HUES64 (cell line): ENCODE results near the gene RBMS3.

ENCODE experiments used
- H3K27ac ChIP-seq: 2 replicates; pipeline ENCODE4 v1.7.0; 2013; ENCODE audit warnings: low read depth, low read length, inconsistent platforms
- H3K27me3 ChIP-seq: 2 replicates; pipeline ENCODE4 v1.6.1; 2013; ENCODE audit warnings: mild to moderate bottlenecking, low read length; ENCODE audit not compliant: insufficient read depth
- H3K36me3 ChIP-seq: 2 replicates; pipeline ENCODE4 v1.6.1; 2013; ENCODE audit warnings: mild to moderate bottlenecking, low read length; ENCODE audit not compliant: insufficient read depth
- H3K4me1 ChIP-seq: 2 replicates; pipeline ENCODE4 v1.6.1; 2013; ENCODE audit warnings: mild to moderate bottlenecking, low read length, moderate library complexity; ENCODE audit not compliant: insufficient read depth
- H3K4me3 ChIP-seq: 2 replicates; pipeline ENCODE4 v1.5.1; 2013; ENCODE audit warnings: mild to moderate bottlenecking, low read length, moderate library complexity
- H3K9ac ChIP-seq: 2 replicates; pipeline ENCODE4 v1.6.1; 2013; ENCODE audit warnings: mild to moderate bottlenecking, low read depth, low read length
- H3K9me3 ChIP-seq: 2 replicates; pipeline ENCODE4 v1.6.1; 2013; ENCODE audit warnings: low read depth, low read length; ENCODE audit not compliant: insufficient read depth
- WGBS: fragments of 150-250, 120-280 bp; methylation state at CpG from one replicate; pipeline ENCODE4 v1.1.7; 2013; ENCODE audit warnings: missing lambda C conversion rate; 5-methylcytosine and 5-hydroxymethylcytosine counted together

Gene RBMS3

GRCh38 chr3:29829340-29829739 is 548.5 kb downstream of the RBMS3 start:
- WGBS: 80% methylated on average over 1 of the region's 3 CpGs
- no peak overlapping the region for H3K9ac ChIP-seq

DNA sequence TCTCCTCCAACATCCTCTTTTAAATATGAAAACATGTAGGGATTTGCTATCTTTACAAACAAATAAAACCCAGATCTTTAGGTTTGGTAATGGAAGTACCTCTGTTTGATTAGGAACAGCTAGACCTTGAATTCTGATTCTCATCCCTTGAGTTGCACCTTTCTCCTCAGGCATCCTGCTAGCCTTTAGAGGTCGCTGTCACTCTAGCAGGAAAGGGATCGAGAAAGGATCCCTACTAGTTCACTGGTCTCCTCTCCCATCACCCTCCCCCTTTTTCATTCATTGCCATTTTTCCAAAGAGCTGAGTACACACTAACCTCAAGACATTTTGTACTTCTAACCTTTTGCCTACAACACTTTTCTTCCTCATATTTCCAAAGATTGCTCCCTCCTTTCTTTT is 569.8 kb downstream of the RBMS3 start:
- Histone ChIP-seq H3K27me3 (no peaks in the 10 kb centered on the region), H3K9ac (no peak overlapping the region), H3K36me3 (no peaks in the 10 kb centered on the region), H3K4me1 (peaks cover 4% of the 10 kb centered on the region; the same call in 1 of the 2 replicates), H3K27ac (no peak overlapping the region), H3K4me3 (no peak overlapping the region), H3K9me3 (peaks cover 11% of the 10 kb centered on the region; the same call in 1 of the 2 replicates)
- WGBS: 51% methylated on average over 2 of the region's 2 CpGs

More at GRCh38 chr3:29829340-29829739, 548.5 kb downstream of the RBMS3 start:
- Histone ChIP-seq H3K27me3 (no peaks in the 10 kb centered on the region), H3K27ac (no peak overlapping the region), H3K4me3 (no peak overlapping the region), H3K4me1 (no peaks in the 10 kb centered on the region), H3K9me3 (no peaks in the 10 kb centered on the region), H3K36me3 (no peaks in the 10 kb centered on the region)

- peaks cover 4% of the 10 kb centered on the region; the same call in 1 of the 2 replicates for H3K4me1 ChIP-seq
- peaks cover 11% of the 10 kb centered on the region; the same call in 1 of the 2 replicates for H3K9me3 ChIP-seq
- WGBS: no CpG with 5 or more reads among the region's 1 CpG
- no peak overlapping the region for H3K27ac ChIP-seq
- H3K36me3 ChIP-seq: no peaks in the 10 kb centered on the region
- no peaks in the 10 kb centered on the region for H3K27me3 ChIP-seq
- no peak overlapping the region for H3K9ac ChIP-seq
- H3K4me3 ChIP-seq: no peak overlapping the region
Observed at GRCh38 chr3:29852767-29853166, 571.9 kb downstream of the RBMS3 start.

GRCh38 chr3:29853841-29854397 is 573.0 kb downstream of the RBMS3 start:
- no peaks in the 10 kb centered on the region for H3K27me3 ChIP-seq
- WGBS: 82% methylated on average over 7 of the region's 7 CpGs
- no peak overlapping the region for H3K4me3 ChIP-seq
- H3K9ac ChIP-seq: no peak overlapping the region
- H3K27ac ChIP-seq: no peak overlapping the region
- H3K9me3 ChIP-seq: peaks cover 11% of the 10 kb centered on the region; the same call in 1 of the 2 replicates
- peaks cover 4% of the 10 kb centered on the region; the same call in 1 of the 2 replicates for H3K4me1 ChIP-seq
- H3K36me3 ChIP-seq: no peaks in the 10 kb centered on the region

DNA sequence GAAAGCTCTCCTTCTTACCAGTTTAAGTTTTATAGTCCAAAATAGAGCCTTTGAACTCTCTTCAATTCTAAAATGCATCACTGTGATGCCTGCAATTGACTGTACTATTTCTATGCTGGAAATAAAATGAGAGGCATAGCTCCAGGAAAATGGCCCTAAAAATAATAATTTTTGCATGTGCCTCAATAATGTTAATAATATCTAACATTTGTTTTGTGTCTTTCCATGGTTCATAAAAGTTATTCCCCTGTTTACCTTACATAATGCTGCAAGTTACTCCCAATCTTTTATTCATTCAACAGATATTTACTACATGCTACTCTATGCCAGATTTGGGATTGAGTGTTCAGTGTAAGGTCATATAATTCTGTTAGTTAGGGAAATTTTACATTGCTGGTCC is 574.0 kb downstream of the RBMS3 start:
- H3K36me3 ChIP-seq: no peaks in the 10 kb centered on the region
- H3K27ac ChIP-seq: no peak overlapping the region
- peaks cover 11% of the 10 kb centered on the region; the same call in 1 of the 2 replicates for H3K9me3 ChIP-seq
- H3K9ac ChIP-seq: no peak overlapping the region
- H3K27me3 ChIP-seq: no peaks in the 10 kb centered on the region
- H3K4me1 ChIP-seq: no peaks in the 10 kb centered on the region
- no peak overlapping the region for H3K4me3 ChIP-seq

DNA sequence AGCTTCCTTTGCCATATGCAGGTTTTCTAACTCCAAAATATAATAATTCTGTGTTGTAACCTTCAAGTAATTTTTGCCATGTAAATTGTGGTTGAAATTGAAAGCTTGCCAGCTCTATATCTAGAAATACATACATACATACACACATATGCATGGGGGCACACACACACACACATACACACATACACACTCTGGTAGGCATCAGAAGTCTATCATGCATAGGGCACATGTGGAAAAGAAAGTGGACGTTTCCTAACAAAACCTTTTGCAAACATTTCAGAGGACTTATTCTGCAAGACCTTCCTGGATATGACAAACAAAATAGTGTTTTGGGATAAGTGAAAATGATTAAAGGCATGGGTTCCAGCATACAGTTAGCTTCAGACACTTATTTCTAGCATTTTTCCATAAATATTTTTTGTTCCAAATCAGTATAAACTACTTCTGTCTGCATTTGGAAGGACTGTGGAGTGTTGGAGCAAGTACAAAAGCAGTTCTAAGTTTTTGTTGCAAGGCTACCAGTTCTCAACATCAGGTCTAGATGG is 578.9 kb downstream of the RBMS3 start:
- H3K36me3 ChIP-seq: no peaks in the 10 kb centered on the region
- H3K27me3 ChIP-seq: no peaks in the 10 kb centered on the region
- 91% methylated on average over 1 of the region's 1 CpG for WGBS
- H3K9me3 ChIP-seq: no peaks in the 10 kb centered on the region
- H3K27ac ChIP-seq: no peak overlapping the region
- H3K9ac ChIP-seq: no peak overlapping the region
- H3K4me1 ChIP-seq: no peaks in the 10 kb centered on the region
- H3K4me3 ChIP-seq: no peak overlapping the region

DNA sequence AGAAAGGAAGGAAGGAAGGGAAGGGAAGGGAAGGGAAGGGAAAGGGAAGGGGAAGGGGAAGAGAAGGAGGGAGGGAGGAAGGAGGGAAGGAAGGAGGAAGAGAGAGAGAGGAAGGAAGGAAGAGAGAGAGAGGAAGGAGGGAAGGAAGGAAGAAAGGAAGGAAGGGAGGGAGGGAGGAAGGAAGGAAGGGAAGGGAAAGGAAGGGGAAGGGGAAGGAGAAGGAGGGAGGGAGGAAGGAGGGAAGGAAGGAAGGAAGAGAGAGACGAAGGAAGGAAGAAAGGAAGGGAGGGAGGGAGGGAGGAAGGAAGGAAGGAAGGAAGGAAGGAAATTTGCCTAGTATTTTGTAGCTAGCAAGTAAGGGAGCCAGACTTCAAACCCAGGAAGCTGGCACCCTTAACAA is 583.9 kb downstream of the RBMS3 start:
- H3K9me3 ChIP-seq: no peaks in the 10 kb centered on the region
- peaks cover 16% of the 10 kb centered on the region for H3K4me1 ChIP-seq
- no peaks in the 10 kb centered on the region for H3K36me3 ChIP-seq
- no peak overlapping the region for H3K9ac ChIP-seq
- no peak overlapping the region for H3K27ac ChIP-seq
- no peak overlapping the region for H3K4me3 ChIP-seq
- WGBS: 93% methylated on average over 1 of the region's 1 CpG
- H3K27me3 ChIP-seq: no peaks in the 10 kb centered on the region

GRCh38 chr3:29868543-29869101 is 587.8 kb downstream of the RBMS3 start:
- Histone ChIP-seq H3K9ac (no peak overlapping the region), H3K27me3 (no peaks in the 10 kb centered on the region), H3K4me1 (peaks cover 28% of the 10 kb centered on the region), H3K27ac (no peak overlapping the region), H3K9me3 (peaks cover 2% of the 10 kb centered on the region; the same call in 1 of the 2 replicates), H3K4me3 (no peak overlapping the region), H3K36me3 (no peaks in the 10 kb centered on the region)
- 27% methylated on average over 6 of the region's 6 CpGs for WGBS

DNA sequence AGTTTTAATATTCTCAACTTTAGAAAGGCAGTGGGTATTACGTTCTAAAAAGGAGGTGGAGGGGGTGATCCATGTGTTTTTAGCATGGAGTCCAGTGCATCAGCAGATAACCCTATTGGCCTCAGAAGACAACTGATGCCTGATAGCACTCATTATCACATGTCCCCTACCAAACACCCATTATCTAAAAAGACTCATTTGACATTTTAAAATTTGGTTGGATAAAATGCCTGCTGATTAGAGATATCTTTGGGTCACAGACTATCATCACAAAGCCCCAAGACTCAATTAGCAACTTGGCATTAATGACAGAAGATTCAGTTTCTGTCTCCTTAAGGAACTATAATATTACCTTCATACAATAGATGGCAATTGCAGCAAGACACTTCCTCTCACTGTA is 589.3 kb downstream of the RBMS3 start:
- Histone ChIP-seq H3K4me1 (peaks cover 28% of the 10 kb centered on the region), H3K27ac (no peak overlapping the region), H3K27me3 (no peaks in the 10 kb centered on the region), H3K9me3 (peaks cover 6% of the 10 kb centered on the region; the same call in 1 of the 2 replicates), H3K9ac (no peak overlapping the region), H3K36me3 (no peaks in the 10 kb centered on the region), H3K4me3 (no peak overlapping the region)
- WGBS: 86% methylated on average over 1 of the region's 1 CpG

- H3K27me3 ChIP-seq: no peaks in the 10 kb centered on the region
- no peaks in the 10 kb centered on the region for H3K36me3 ChIP-seq
- peaks cover 6% of the 10 kb centered on the region; the same call in 1 of the 2 replicates for H3K9me3 ChIP-seq
- whole genome bisulfite sequencing: 11% methylated on average over 1 of the region's 1 CpG
- no peak overlapping the region for H3K9ac ChIP-seq
- H3K4me3 ChIP-seq: no peak overlapping the region
- peaks cover 28% of the 10 kb centered on the region for H3K4me1 ChIP-seq
- no peak overlapping the region for H3K27ac ChIP-seq
Observed at GRCh38 chr3:29871087-29871486, 590.2 kb downstream of the RBMS3 start.

DNA sequence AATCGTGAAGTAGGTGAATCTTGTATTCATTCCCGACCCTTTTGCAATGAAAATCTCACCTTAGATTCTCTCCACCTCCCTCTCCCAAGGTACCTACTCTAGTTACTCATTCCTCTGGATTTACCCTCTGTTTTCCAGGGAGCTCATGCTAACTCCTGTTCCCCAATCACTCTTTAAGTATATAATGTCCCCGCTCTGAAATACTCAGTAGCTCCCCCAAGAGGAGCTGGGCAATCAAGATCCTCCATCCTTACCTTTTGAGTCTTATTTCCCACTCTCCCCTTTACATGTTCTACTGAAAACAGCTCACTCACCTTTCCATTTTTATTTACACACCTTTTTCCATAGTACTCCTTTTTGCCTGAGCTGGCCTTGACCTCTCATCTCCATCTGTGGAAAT is 599.9 kb downstream of the RBMS3 start:
- Histone ChIP-seq H3K27me3 (no peaks in the 10 kb centered on the region), H3K9me3 (no peaks in the 10 kb centered on the region), H3K27ac (no peak overlapping the region), H3K4me1 (no peaks in the 10 kb centered on the region), H3K36me3 (no peaks in the 10 kb centered on the region), H3K9ac (no peak overlapping the region), H3K4me3 (no peak overlapping the region)
- WGBS: 91% methylated on average over 3 of the region's 3 CpGs
